Right cardiac atrium (tissue), 5 donors: ENCODE data around the gene SLC25A26. TPM values are rescaled to one million over a fixed set of nuclear protein-coding genes. Genes with fewer than 3 reads are reported as not detected.
A peak's percentile ranks its signal among the peaks of the same experiment; 100 is the strongest.

Source experiments
- ATAC-seq, 2 donors: fragments of 200-7000 bp; cut with Tn5 transposase; one replicate each; pipeline versions ENCODE4 v1.8.0 to v1.9.1; 2020; ENCODE audit warnings: moderate library complexity in 2 of 2, mild to moderate bottlenecking in 1 of 2
- DNase-seq, 3 donors: peaks; one replicate each; pipeline ENCODE4 v3.0.0-alpha.2; 2020
- H3K27ac ChIP-seq: one replicate; pipeline ENCODE4 v1.5.1; 2013; ENCODE audit warnings: mild to moderate bottlenecking, low read length, control low read depth, moderate library complexity
- H3K27me3 ChIP-seq: one replicate; pipeline ENCODE4 v1.6.1; 2013; ENCODE audit not compliant: control insufficient read depth, insufficient read depth
- H3K4me1 ChIP-seq: one replicate; pipeline ENCODE4 v1.6.1; 2013; ENCODE audit warnings: low read length; ENCODE audit not compliant: control insufficient read depth, insufficient read depth
- H3K4me3 ChIP-seq: one replicate; pipeline ENCODE4 v1.5.1; 2013; ENCODE audit warnings: low read length, control low read depth
- H3K9me3 ChIP-seq: one replicate; pipeline ENCODE4 v1.6.1; 2013; ENCODE audit warnings: low read length; ENCODE audit not compliant: control insufficient read depth
- WGBS: extraction: QIAGEN DNeasy Blood & Tissue Kit; methylation state at CpG from one replicate; pipeline ENCODE4 v1.1.7; 2013; 5-methylcytosine and 5-hydroxymethylcytosine counted together
- intact Hi-C, 4 donors: fragments of 100-400 bp; cut with DNase I; formaldehyde crosslinking; loops; one replicate each; pipeline versions ENCODE4 v1.11.0 to v1.14.0; 2022 to 2023
- polyA plus RNA-seq: library from polyadenylated mRNA; stranded (reverse); fragments of 200-250 nt; gene quantifications from one replicate; pipeline ENCODE4 v1.2.3, GENCODE V29; 2013
- total RNA-seq, 4 donors: library from RNA; stranded (reverse); fragmentation: NEBNext Ultra II Directional; extraction: Animal tissue kit (Norgen Biotek cat#: 25700); gene quantifications; one replicate each; pipeline ENCODE4 v1.2.1, GENCODE V29; 2021
- donor health status: healthy with polysubstance abuse.
- donor health status: DM: no; HTN: yes; CAD: no.
- donor health status: DM: no; HTN: no; CAD: no.
- donor health status: DM: no; HTN: yes; CAD: no; lungs with severe emphysema.
- donor health status: DM: yes; HTN: yes; CAD: no.

The SLC25A26 gene
- total and polyA plus RNA-seq, 5 donors: 23.9 to 39.4 (median 28.4) TPM

GRCh38 chr3:66402596-66403290 lies 181.9 kb downstream of the SLC25A26 start:
- intact Hi-C loops: loop anchor here in 2 of 4 donors (10.0 kb wide), 2 partner anchors 352 to 412 kb away; no protein-coding TSS in a partner anchor
- Histone ChIP-seq H3K4me1 (no peaks in the 10 kb centered on the region), H3K27me3 (no peaks in the 10 kb centered on the region), H3K4me3 (no peak overlapping the region), H3K27ac (no peak overlapping the region), H3K9me3 (no peaks in the 10 kb centered on the region)
- no peak for DNase-seq
- ATAC-seq: peak in 1 of 2 donors; percentile 11
- WGBS: 90% methylated on average over 13 of the region's 13 CpGs

GRCh38 chr3:66403323-66403990 lies 182.7 kb downstream of the SLC25A26 start:
- Histone ChIP-seq H3K4me1 (no peaks in the 10 kb centered on the region), H3K4me3 (no peak overlapping the region), H3K27me3 (no peaks in the 10 kb centered on the region), H3K9me3 (no peaks in the 10 kb centered on the region), H3K27ac (no peak overlapping the region)
- 85% methylated on average over 13 of the region's 13 CpGs for WGBS
- no peak for DNase-seq
- ATAC-seq: no peak
- intact Hi-C loops: loop anchor here in 2 of 4 donors (10.0 kb wide), 2 partner anchors 351 to 411 kb away; no protein-coding TSS in a partner anchor

DNA sequence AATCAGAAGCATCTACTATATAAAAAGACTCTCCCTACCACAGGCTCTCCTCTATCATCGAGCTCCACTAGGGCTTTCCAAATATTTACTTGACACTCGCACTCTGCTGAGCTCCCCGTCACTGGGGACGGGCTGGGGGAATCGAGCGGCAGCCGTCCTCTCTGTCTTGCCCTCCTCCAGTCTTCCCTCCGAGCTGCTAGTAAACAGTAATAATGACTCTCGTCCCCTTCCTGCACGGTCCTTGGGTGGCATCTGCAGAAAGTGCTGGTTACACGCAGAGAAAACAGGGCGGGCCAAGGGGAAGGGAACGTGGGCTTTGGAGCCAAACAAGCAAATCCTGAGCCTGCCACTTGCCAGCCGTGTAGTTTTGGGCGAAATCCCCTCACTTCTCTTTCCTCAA lies 183.4 kb downstream of the SLC25A26 start:
- no peaks in the 10 kb centered on the region for H3K27me3 ChIP-seq
- DNase-seq (no peak), ATAC-seq (no peak)
- 84% methylated on average over 15 of the region's 15 CpGs for WGBS
- no peaks in the 10 kb centered on the region for H3K4me1 ChIP-seq
- H3K4me3 ChIP-seq: no peak overlapping the region
- intact Hi-C loops: loop anchor here in 2 of 4 donors (10.0 kb wide), 2 partner anchors 351 to 411 kb away; no protein-coding TSS in a partner anchor
- no peaks in the 10 kb centered on the region for H3K9me3 ChIP-seq
- H3K27ac ChIP-seq: no peak overlapping the region

- H3K27ac ChIP-seq: no peak overlapping the region
- H3K27me3 ChIP-seq: no peaks in the 10 kb centered on the region
- H3K9me3 ChIP-seq: no peaks in the 10 kb centered on the region
- DNase-seq (no peak), ATAC-seq (no peak)
- no peak overlapping the region for H3K4me3 ChIP-seq
- H3K4me1 ChIP-seq: no peaks in the 10 kb centered on the region
- WGBS: 95% methylated on average over 32 of the region's 32 CpGs
- intact Hi-C loops: loop anchor here in 3 of 4 donors (5.0 to 10.0 kb wide), 4 partner anchors 97 to 412 kb away; partner anchors contain the start of gene LRIG1 (in 1 of the 3)
Measured at GRCh38 chr3:66404903-66405700, 184.3 kb downstream of the SLC25A26 start.

- no peaks in the 10 kb centered on the region for H3K4me1 ChIP-seq
- intact Hi-C loops: loop anchor here in 3 of 4 donors (5.0 to 10.0 kb wide), 4 partner anchors 97 to 412 kb away; partner anchors contain the start of gene LRIG1 (in 1 of the 3)
- no peak overlapping the region for H3K4me3 ChIP-seq
- no peak for DNase-seq
- no peak overlapping the region for H3K27ac ChIP-seq
- H3K27me3 ChIP-seq: no peaks in the 10 kb centered on the region
- ATAC-seq: peak in 1 of 2 donors; percentile 8
- H3K9me3 ChIP-seq: no peaks in the 10 kb centered on the region
- WGBS: 88% methylated on average over 11 of the region's 11 CpGs
Measured at GRCh38 chr3:66405701-66406091, 184.9 kb downstream of the SLC25A26 start.

DNA sequence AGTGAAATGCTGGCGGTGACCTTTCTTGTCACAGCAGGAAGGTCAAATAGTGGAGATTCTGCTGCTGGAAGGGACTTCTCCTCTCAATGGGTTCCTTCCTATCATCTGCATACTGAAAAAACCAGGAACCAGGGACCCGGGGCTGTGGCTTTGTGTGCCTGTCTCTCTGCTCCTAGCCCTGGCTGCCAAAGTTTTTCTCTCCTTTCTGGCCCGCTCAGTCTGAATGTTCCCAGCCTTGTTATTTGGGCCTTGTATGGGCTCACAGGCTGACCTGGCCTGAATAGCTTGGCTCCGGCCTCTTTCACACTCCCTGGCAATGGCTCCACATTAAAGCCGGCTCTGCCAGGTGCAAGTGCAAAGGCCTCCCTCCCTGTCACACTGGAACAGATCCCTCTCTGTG lies 185.4 kb downstream of the SLC25A26 start:
- intact Hi-C loops: loop anchor here in 3 of 4 donors (5.0 to 10.0 kb wide), 4 partner anchors 96 to 411 kb away; partner anchors contain the start of gene LRIG1 (in 1 of the 3)
- Histone ChIP-seq H3K27me3 (no peaks in the 10 kb centered on the region), H3K4me1 (no peaks in the 10 kb centered on the region), H3K4me3 (no peak overlapping the region), H3K27ac (no peak overlapping the region), H3K9me3 (no peaks in the 10 kb centered on the region)
- DNase-seq (no peak), ATAC-seq (no peak)
- WGBS: 77% methylated on average over 5 of the region's 5 CpGs

- intact Hi-C loops: loop anchor here in 3 of 4 donors (5.0 to 10.0 kb wide), 4 partner anchors 95 to 410 kb away; partner anchors contain the start of gene LRIG1 (in 1 of the 3)
- H3K27me3 ChIP-seq: no peaks in the 10 kb centered on the region
- H3K9me3 ChIP-seq: no peaks in the 10 kb centered on the region
- H3K4me3 ChIP-seq: no peak overlapping the region
- WGBS: 72% methylated on average over 17 of the region's 17 CpGs
- H3K4me1 ChIP-seq: no peaks in the 10 kb centered on the region
- DNase-seq: no peak
- no peak overlapping the region for H3K27ac ChIP-seq
- no peak for ATAC-seq
Measured at GRCh38 chr3:66406831-66407610, 186.2 kb downstream of the SLC25A26 start.

- no peak overlapping the region for H3K27ac ChIP-seq
- 69% methylated on average over 14 of the region's 14 CpGs for WGBS
- ATAC-seq (peak; percentile 64 to 65), DNase-seq (peak; percentile 67 to 91 (median 89))
- H3K27me3 ChIP-seq: no peaks in the 10 kb centered on the region
- H3K4me3 ChIP-seq: no peak overlapping the region
- intact Hi-C loops: loop anchor here in 3 of 4 donors (5.0 to 10.0 kb wide), 4 partner anchors 95 to 410 kb away; partner anchors contain the start of gene LRIG1 (in 1 of the 3)
- H3K9me3 ChIP-seq: no peaks in the 10 kb centered on the region
- peaks cover 2% of the 10 kb centered on the region for H3K4me1 ChIP-seq
Measured at GRCh38 chr3:66407611-66408218, 186.9 kb downstream of the SLC25A26 start.

- H3K4me1 ChIP-seq: peaks cover 5% of the 10 kb centered on the region
- no peak overlapping the region for H3K27ac ChIP-seq
- H3K27me3 ChIP-seq: no peaks in the 10 kb centered on the region
- ATAC-seq (no peak), DNase-seq (no peak)
- H3K9me3 ChIP-seq: no peaks in the 10 kb centered on the region
- intact Hi-C loops: loop anchor here (5.0 to 10.0 kb wide), 6 partner anchors 85 to 407 kb away; partner anchors contain the start of gene LRIG1 (in 2 of the 4)
- no peak overlapping the region for H3K4me3 ChIP-seq
- 93% methylated on average over 24 of the region's 24 CpGs for WGBS
Measured at GRCh38 chr3:66409771-66410754, 189.3 kb downstream of the SLC25A26 start.
